CD4-positive, alpha-beta T cell treated with Interleukin-12 subunit alpha and Interleukin-12 subunit beta, for 1 hour (primary cell): ENCODE measurements around the gene CXCL6.

Experiments
- DNase-seq: peaks from one replicate; pipeline ENCODE4 v3.0.0-alpha.2; 2020

The CXCL6 gene

DNA sequence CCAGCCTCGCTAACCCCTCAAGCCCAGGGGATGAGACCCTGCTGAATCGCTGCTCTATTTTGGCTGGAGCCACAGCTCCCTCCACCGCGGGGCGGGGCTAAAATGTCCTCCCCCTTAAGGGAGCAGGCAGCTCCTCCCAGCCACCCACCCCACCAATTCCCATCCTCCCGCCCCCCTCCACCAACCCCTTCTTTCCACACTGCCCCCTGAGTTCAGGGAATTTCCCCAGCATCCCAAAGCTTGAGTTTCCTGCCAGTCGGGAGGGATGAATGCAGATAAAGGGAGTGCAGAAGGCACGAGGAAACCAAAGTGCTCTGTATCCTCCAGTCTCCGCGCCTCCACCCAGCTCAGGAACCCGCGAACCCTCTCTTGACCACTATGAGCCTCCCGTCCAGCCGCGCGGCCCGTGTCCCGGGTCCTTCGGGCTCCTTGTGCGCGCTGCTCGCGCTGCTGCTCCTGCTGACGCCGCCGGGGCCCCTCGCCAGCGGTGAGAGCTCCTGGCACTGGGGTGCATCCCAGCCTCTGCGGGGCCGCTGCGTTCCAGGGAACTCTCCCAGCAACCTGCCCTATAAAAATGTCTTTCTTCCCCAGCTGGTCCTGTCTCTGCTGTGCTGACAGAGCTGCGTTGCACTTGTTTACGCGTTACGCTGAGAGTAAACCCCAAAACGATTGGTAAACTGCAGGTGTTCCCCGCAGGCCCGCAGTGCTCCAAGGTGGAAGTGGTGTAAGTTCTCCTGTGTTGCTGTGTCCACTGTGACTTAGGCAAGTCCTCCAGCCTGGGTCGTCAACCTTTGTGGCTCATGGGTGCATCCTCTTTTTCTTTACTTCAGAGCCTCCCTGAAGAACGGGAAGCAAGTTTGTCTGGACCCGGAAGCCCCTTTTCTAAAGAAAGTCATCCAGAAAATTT is at the start of gene CXCL6:
Gene CXCL6 (plus strand): TSS at position 306 of the 907 bp plus-strand sequence. CDS start 73 bp downstream, at position 379.
- no peak for DNase-seq

DNA sequence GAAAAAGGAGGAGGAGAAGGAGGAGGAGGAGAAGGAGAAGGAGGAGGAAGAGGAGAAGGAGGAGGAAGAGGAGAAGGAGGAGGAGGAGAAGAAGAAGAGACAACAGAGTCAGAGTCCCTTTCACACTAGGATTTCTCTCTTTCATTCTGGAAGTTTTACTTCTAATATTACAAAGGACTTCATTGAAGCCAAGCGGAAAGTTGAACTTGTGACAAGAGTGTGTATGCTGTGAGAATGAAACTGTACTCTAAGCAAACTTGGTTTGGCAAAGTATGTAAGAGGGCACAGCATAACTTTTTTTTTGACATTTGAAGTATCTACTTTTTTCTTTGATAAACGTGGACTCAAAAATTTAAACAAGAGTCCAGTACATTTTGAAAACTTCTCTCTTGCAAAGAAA is 48.1 kb upstream of the CXCL6 start:
- no peak for DNase-seq

DNA sequence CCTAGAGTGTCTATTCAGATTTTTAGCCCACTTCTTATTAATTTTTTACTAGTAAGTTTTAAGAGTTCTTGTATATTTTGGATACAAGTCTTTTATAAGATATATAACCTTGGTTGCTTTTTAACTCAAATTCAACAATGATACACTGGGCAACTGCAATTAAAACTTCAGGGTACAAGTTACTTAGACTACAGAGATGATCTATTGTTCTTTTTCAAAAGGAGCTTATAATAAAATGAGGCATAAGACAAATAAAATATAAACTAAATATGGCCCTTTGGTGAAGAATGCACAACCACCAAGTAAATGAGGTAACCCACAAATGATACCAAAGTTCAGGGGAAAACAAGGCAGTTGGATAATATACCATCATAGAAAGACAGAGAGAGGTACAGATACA is 37.6 kb upstream of the CXCL6 start:
- no peak for DNase-seq

DNA sequence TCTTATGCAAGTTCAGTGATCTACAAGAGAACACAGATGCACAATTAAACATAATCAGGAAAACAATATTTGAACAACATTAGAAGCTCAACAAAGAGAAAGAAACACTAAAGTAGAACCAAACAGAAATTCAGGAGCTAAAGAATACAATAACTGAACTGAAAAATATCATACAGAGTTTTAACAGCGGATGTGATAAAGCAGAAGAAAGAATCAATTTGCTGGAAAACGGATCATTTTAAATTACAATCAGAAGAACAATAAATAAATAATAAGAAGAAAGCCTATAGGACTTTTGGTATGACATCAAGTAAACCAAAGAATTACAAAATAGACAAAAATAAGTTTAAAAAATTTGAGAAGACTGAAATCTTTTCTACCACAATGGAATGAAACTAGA is 36.3 kb upstream of the CXCL6 start:
- DNase-seq: no peak

DNA sequence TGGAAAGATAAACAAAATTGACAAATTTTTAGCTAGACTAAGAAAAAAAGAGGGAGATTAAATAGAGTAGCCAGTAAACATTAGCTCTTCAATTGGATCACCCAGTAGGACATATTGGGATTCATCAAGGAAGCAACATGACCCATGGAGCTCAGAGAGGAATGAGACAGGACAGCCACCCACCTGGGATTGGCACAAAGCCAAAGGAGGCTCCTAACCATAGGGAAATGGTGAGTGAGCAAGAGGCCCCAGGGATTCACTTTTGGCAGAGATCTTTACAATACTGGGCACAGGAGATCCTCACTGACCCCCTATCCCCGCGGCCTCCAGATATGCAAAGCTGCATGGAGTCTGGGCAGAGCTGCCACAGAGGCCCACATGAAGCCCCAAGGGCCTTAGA is 34.8 kb upstream of the CXCL6 start:
- no peak for DNase-seq

DNA sequence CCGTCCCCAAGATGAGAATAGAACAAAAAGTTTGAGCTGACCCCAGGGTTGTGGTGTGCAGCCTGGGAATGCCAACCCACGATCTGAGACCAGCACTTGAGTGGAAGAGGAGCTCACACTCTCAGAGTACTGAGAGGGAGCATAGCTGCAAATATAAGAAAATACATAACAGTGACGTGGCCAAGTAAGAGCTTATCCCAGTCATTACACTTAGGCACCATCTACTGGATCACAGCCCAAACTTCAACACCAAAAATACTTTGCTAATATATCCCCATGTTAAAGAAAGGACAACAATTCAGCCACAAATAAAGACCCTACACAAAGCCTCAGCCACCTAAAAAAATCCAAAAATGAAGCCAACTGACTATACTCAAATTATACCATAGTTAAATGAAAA is 33.3 kb upstream of the CXCL6 start:
- no peak for DNase-seq

DNA sequence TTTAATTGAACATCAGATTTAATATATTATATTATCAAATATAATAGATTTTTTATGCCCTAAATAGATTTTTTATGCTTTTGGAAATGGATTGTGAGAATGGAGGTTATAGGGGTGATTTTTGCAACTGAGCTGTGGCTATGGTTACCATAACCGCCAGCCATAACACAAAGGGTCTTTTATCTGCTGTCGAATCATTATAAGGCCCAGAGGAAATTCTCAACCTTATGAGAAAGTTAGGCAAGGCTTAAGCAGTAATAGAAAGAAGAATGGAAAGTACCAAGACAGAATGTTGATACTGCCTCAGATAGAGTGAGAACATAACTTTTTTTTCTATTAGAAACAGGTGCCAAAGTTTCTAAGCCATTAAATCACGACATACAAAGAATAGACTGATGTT is 26.3 kb upstream of the CXCL6 start:
- no peak for DNase-seq

DNA sequence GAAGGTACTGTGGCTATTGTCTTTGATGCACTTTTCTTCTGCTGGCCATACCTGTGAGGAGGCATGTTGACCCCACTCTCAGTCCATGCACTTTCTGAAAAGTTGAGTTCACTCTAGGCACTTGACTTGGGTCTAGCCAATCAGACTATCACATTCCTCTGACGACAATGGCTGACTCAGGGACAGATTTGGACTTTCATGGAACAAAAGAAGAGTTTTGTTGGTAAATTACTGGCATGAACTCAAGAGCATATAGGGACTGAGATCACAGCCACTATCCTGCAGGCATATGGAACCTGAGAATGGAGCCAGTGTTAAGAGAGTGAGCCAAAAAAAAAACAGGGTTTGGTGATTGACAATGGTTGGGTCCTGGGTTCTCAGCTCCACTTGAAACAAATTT is 24.6 kb upstream of the CXCL6 start:
- DNase-seq: no peak

DNA sequence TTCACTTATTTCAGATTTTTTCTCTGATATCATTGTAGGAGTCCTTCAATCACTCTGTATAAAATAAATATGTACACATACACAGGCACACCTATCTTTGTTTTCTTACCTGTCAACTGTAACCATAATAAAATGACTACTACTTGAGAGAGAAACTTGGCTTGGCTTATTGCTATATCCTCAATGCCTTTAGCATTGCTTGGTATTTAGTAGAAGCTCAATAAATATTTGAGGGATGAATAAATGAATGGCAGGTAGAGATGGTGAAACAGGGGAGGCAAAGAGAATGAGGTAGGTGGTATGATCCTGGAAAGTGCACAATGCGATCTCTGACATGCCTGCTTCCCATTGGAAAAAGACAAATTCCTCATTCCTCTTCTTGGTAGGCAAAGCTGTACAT is 21.8 kb upstream of the CXCL6 start:
- no peak for DNase-seq

DNA sequence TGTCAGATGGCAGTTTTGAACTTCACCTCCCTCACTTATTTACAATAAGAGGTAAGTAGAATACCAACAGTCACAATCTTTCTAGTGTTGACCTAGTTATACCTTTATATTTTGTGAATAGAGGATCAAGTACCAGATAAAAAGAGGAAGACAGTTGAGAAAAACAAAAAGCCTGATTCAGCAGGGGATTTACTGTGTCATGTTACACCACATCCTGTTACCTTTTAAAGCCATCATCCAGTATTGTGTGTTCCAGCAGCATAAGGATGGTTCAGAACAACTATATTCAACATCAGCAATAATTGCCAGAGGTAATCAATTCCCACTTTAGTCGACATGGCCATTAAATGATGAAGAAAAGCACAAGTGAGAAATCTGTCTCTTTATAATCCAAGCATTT is 21.3 kb upstream of the CXCL6 start:
- DNase-seq: no peak

DNA sequence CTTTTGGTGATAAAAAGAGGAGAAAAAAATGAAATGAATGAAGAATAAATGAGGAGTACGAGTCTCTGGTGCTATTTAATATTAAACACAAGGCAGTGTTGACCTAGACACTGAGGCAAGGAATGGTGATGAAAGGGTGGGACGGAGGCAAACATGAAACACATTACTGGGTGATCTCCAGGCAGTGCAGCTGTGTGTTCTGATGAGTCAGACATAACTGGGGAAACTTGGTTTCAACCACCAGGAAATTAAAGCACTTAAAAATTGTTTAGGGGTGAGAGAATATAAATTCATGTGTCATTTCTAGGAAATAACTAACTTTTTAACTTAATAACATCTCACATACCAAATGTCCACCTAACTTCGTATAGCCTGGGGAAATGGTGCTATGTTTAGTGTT is 19.7 kb upstream of the CXCL6 start:
- DNase-seq: no peak

DNA sequence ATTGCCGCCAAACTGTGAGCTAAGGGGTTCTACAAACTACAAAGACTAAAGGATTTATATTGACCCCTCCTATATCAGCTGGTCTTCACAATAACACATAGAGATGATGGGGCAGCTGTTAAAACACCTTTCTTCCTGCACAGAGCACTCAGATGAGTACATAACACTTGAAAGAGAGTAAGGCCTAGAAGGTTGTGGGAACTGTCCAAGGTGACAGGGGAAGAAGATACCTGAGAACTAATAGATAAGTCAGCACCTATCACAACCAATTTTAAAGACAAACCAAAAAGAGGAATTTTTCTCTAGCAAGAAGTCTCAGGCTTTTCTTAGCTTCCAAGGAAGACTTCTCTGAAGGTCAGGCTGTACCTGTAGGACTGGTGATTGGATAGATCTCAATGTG is 19.1 kb upstream of the CXCL6 start:
- DNase-seq: no peak

DNA sequence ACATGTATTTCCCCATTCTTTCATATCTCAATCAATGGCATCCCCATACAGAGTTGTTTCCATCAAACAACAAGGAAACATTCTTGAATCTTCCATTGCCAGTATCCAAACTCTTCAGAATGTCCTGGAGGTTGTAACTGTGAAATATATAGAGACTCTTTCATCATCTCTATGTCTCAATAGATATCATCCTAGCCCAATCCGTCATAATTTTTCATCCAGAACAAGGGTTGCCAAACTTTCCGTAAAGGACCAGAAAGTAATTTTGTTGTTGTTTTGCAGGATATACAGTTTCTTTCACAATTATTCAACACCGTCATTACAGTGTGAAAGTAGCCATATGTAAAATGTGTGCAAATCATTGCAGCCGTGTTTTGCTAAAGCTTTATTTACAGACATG is 15.2 kb upstream of the CXCL6 start:
- DNase-seq: no peak

DNA sequence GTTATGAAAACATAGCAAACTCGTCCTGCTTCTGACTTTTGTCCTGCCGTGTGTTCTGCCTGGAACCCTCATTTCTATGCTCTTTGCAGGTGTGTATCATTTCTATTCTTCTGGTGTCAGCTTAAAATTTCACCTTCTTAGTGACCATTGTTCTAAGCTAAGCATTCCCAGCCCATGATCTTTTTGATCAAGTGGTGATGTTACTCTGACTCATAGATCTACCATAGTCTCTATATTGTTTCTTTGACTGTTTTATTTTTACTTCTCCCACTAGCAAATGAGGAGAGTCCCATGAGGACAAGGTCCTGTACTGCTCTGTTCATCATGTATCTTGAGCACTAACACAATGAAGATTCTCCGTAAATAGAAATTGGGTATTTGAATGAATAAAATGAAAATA is 14.1 kb upstream of the CXCL6 start:
- DNase-seq: no peak

DNA sequence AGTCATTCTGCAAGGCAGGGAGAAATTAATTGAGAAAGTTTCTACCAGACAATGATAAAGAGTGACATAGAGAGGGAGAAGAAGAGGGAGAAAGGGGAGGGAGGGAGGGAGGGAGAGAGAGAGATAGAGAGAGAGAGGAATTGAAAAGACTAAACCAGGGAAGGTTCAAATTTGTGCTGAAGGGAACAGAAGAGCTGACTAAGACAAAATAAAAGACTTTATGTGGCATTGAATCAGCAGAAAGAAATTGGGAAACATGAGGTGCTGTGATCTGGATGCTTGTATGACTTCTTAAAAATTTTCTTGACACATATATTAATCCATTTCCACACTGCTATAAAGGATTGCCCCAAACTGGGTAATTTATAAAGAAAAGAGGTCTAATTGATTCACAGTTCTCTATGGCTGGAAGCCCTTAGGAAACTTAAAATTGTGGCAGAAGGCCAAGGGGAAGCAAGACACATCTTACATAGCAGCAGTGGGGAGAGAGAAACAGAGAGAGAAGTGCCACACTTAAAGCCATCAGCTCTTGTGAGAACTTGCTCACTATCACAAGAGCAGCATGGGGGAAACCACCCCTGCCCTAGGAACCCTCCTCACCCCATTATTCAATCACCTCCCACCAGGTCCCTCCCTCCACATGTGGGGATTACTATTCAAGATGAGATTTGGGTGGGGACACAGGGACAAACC is 13.5 kb upstream of the CXCL6 start:
- DNase-seq: no peak

DNA sequence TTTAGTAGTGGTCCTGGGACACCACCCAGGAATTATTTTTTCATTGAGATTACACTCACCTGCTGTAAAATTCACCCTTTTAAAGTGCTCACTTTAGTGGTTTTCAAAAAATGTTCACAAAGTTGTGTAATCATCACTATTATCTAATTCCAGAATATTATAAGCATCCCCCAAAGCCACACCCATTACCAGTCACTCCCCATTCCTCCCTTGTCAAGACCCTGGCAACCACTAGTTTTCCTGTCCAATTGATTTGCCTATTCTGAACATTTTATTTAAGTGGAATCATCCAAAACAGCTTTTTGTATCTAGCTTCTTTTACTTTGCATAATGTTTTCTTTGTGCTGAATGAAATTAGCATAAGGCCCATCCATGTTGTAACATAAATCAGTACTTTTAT is 12.7 kb upstream of the CXCL6 start:
- no peak for DNase-seq

DNA sequence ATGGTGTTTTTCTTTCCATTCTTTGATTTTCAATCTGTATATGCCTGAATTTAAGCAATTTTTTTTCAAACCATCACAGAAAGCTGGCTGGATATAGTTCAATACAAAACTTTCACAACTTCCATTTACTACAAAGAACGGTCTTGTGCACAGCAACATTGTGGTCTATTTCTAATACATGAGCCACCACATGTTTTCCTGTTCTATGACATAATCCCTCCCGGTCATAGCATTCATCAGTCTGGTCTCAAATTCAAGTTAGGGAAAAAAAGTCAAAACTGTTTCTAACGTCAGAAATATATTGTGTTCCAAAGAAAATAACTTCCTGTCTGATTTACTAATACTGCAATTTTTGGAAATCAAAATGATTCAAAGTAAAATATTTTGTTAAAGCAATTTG is 7.5 kb upstream of the CXCL6 start:
- no peak for DNase-seq

DNA sequence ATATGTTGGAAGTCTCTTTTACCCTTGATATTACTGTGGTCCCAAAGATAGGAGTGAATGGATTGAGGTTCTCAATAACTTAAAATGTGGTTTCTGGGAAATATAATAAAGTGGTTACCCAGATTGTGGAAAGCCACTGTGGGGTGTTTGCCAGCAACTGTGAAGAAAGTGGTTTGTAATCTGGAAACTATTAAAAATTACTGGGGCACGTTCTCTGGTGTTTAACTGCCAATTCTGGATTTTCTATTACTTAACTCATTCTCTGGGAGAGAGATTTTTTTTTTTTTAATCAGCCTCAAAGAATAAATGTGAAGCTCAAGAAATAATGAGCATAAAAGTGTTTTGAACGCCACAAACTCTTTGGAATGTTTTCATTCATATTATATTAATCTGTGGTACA is 4.9 kb upstream of the CXCL6 start:
- no peak for DNase-seq

DNA sequence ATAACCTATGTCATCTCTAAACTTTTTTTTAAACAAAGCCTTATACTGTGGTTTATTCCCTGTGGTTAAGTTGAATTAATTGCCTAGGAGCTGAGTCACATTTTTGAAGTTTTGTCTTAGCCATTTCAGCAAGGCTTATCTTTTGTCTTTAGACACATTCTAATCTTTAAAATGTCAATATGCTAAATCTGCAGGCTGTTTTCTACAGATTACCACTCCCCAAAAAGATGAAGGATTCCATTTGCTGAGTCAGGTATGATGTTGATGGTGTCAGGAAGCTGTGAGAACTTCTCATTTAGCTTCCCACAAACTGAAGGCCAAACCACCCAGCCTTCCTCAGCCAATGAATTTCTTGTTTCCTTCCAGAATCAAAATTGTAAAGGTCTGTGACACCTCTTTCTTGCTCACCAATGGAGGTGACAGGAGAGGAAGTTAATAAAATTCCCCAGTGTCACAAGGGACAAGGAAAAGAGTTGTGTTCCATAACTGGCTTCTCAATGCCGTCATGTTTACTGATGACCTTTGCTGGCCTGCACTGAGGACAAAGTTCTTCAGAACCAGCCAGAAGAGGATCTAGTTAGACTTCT is 3.7 kb upstream of the CXCL6 start:
- DNase-seq: no peak

DNA sequence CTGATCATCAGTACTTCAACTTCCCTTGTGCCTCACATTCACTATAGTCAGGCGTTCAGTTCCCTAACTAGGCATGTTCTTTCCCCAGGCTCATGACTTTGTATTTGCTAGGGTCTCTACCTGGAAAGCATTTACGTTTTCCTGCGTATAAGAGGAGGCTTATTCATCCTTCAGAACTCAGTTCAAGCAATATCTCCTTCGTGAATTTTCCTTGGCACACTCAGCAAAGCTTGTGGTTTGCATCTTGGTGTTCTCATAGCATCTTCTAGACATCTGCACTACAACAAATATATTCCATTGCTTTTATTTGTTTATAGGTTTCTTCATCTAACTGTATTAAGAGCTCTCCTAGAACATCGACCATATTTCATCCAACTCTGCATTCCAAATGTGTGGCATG is 2.6 kb downstream of the CXCL6 start:
- no peak for DNase-seq

DNA sequence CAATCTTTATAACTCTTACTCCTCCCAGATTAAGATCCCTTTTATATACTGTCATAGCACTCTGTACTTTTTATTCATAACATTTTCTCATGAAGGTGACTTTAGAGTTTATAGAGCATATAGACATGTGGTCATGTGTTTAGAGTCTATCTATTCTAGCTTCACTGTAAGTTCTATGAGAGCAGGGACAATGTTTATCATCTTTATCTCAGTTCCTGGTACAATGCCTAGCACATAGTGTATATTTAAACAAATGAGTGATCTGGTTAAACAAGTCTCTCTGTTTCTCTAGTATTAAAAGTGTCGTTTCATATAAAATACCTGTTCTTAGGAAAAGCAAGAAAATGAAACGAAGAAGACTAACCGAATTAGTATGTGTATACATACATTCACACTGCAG is 3.2 kb downstream of the CXCL6 start:
- no peak for DNase-seq

DNA sequence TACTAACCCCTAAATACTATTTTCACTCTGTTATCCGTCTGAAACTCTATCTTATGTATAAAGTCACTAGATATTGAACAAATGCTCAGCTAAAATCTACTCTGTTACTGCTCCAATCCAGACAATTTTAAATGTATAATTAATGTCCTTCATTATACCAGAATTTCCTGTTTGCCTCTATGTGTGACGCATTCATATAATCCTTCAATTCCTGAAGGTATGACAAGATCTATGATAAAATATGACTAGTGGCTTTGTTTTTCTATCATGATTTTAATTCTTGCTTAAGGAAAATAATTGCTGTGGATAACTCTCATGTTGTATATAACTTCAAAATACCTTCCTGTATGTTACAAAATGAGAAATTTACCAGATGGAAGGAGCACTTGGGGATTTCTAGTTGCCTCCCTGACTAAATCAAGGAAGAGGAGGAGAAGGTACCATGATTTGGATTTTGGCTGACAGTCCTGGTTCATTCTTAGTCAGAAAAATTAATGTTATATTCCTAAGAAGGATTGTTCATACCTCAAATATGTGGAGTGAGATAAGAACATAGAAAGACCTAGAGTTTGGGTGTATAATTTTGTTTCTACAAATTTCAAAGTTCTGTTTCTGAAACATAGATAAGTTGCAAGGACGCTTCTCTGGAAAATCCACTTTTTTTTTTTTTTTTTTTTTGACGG is 4.9 kb downstream of the CXCL6 start:
- DNase-seq: no peak

DNA sequence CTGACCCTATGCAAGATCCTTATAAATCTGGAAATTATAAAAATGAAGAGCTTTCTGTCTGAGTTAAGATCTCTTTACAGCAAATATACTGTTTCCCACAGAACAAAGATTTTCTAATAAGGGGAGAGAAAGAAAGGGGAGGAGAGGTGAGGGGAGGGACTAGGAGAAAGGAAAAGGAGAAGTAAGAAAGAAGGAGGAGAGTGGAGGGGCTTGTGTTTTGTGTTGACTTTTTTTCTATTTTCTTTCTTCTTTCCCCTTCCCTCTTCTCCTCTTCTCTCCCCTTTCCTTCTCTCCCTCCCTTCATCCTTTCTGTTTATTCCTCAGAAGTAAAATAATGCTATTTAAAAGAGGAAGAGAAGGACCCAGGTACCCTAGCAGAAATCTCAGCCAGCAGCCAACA is 6.2 kb downstream of the CXCL6 start:
- no peak for DNase-seq

DNA sequence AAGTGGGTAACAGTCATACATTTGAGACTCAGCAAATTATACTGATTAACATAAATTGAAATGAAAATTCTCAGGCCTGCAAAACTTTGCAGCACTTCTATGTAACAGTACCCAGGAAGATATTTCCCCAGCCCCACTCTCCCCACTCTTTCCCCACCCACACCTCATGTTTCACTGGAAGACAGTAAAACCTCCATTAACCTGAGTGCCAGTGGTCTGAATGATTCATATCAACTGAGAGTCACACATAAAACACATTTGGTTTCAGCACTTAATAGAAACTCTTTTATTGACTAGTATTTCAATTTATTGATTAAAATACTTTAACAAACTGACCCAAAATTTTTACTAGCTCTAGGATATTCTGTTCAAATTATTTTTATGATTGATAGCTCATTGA is 6.9 kb downstream of the CXCL6 start:
- DNase-seq: no peak
